ENCODE results near the gene C9orf78.

The C9orf78 gene

GRCh38 chr9:129865668-129866320 lies 30.7 kb upstream of the C9orf78 start:
- Histone ChIP-seq H3K9me3 (ENCODE audit: control insufficient read depth, low read length) (no peaks in the 10 kb centered on the region), H3K27me3 (replicated peaks; ENCODE audit: control insufficient read depth, insufficient read depth, low read length) (no peaks in the 10 kb centered on the region), H3K4me3 (ENCODE audit: low read length) (no peak overlapping the region), H3K4me1 (ENCODE audit: control insufficient read depth, insufficient read depth, low read length) (no peaks in the 10 kb centered on the region), H3K36me3 (ENCODE audit: control insufficient read depth, insufficient read depth, low read length, severe bottlenecking) (peaks cover 47% of the 10 kb centered on the region), H3K9ac (ENCODE audit: low read length) (no peak overlapping the region)
- no peak for DNase-seq (ENCODE audit: low read depth)

GRCh38 chr9:129864991-129865647 lies 30.0 kb upstream of the C9orf78 start:
- no peaks in the 10 kb centered on the region for H3K4me1 ChIP-seq (ENCODE audit: control insufficient read depth, insufficient read depth, low read length)
- peaks cover 49% of the 10 kb centered on the region for H3K36me3 ChIP-seq (ENCODE audit: control insufficient read depth, insufficient read depth, low read length, severe bottlenecking)
- H3K9me3 ChIP-seq (ENCODE audit: control insufficient read depth, low read length) = no peaks in the 10 kb centered on the region
- H3K4me3 ChIP-seq (ENCODE audit: low read length) = no peak overlapping the region
- no peak overlapping the region for H3K9ac ChIP-seq (ENCODE audit: low read length)
- DNase-seq (ENCODE audit: low read depth) = no peak
- no peaks in the 10 kb centered on the region for H3K27me3 ChIP-seq (replicated peaks; ENCODE audit: control insufficient read depth, insufficient read depth, low read length)

- no peaks in the 10 kb centered on the region for H3K9me3 ChIP-seq (ENCODE audit: control insufficient read depth, low read length)
- H3K9ac ChIP-seq (ENCODE audit: low read length) = no peak overlapping the region
- no peak for DNase-seq (ENCODE audit: low read depth)
- H3K4me1 ChIP-seq (ENCODE audit: control insufficient read depth, insufficient read depth, low read length) = no peaks in the 10 kb centered on the region
- H3K36me3 ChIP-seq (ENCODE audit: control insufficient read depth, insufficient read depth, low read length, severe bottlenecking) = peaks cover 57% of the 10 kb centered on the region
- no peak overlapping the region for H3K4me3 ChIP-seq (ENCODE audit: low read length)
- no peaks in the 10 kb centered on the region for H3K27me3 ChIP-seq (replicated peaks; ENCODE audit: control insufficient read depth, insufficient read depth, low read length)
Observed at GRCh38 chr9:129863059-129863690, 28.1 kb upstream of the C9orf78 start.

- Histone ChIP-seq H3K4me1 (ENCODE audit: control insufficient read depth, insufficient read depth, low read length) (no peaks in the 10 kb centered on the region), H3K4me3 (ENCODE audit: low read length) (no peak overlapping the region), H3K36me3 (ENCODE audit: control insufficient read depth, insufficient read depth, low read length, severe bottlenecking) (peaks cover 59% of the 10 kb centered on the region), H3K9me3 (ENCODE audit: control insufficient read depth, low read length) (no peaks in the 10 kb centered on the region), H3K27me3 (replicated peaks; ENCODE audit: control insufficient read depth, insufficient read depth, low read length) (no peaks in the 10 kb centered on the region), H3K9ac (ENCODE audit: low read length) (no peak overlapping the region)
- no peak for DNase-seq (ENCODE audit: low read depth)
Observed at GRCh38 chr9:129861447-129861827, 26.4 kb upstream of the C9orf78 start.

DNA sequence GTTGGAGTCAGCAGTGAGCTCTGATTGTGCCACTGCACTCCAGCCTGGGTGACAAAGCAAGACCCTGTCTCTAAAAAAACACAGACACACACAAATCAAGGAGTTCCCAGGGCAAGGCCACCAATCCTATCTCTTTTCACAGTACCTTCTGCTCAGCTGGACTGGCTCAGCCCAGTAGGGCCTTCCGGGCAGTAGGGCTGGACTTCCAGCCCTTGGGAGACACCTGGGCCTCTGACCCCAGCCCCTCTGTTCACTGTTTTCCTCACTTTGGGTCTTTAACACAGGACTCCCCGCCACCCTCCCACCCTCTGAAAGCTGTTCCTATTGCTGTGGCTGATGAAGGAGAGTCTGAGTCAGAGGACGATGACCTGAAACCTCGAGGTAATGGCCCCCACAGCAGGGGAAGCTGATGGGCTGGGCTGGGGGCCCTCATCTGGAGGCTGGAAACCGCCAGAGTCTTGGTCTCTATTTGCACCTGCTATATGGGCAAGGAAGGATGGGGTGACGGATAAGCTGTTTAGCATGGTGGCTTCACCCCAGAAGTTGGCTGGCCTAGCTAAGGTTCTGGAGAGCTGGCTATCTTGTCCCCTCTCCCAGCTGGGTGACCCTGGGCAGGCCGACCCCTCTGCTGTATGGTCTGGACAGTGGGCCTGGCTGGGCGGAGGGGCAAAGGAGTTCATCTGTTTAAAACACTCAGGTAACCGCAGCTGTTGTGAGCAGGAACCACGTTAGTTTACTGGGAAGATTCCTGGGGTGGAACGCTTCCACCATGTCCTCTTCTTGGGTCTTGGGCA lies 25.8 kb upstream of the C9orf78 start:
- Histone ChIP-seq H3K9ac (ENCODE audit: low read length) (no peak overlapping the region), H3K4me1 (ENCODE audit: control insufficient read depth, insufficient read depth, low read length) (no peaks in the 10 kb centered on the region), H3K27me3 (replicated peaks; ENCODE audit: control insufficient read depth, insufficient read depth, low read length) (no peaks in the 10 kb centered on the region), H3K9me3 (ENCODE audit: control insufficient read depth, low read length) (no peaks in the 10 kb centered on the region), H3K36me3 (ENCODE audit: control insufficient read depth, insufficient read depth, low read length, severe bottlenecking) (peaks cover 57% of the 10 kb centered on the region), H3K4me3 (ENCODE audit: low read length) (no peak overlapping the region)
- DNase-seq (ENCODE audit: low read depth) = no peak

GRCh38 chr9:129858167-129858962 lies 23.3 kb upstream of the C9orf78 start:
- no peak for DNase-seq (ENCODE audit: low read depth)
- peaks cover 61% of the 10 kb centered on the region for H3K36me3 ChIP-seq (ENCODE audit: control insufficient read depth, insufficient read depth, low read length, severe bottlenecking)
- no peaks in the 10 kb centered on the region for H3K9me3 ChIP-seq (ENCODE audit: control insufficient read depth, low read length)
- H3K4me3 ChIP-seq (ENCODE audit: low read length) = no peak overlapping the region
- H3K9ac ChIP-seq (ENCODE audit: low read length) = no peak overlapping the region
- H3K27me3 ChIP-seq (replicated peaks; ENCODE audit: control insufficient read depth, insufficient read depth, low read length) = no peaks in the 10 kb centered on the region
- H3K4me1 ChIP-seq (ENCODE audit: control insufficient read depth, insufficient read depth, low read length) = no peaks in the 10 kb centered on the region

DNA sequence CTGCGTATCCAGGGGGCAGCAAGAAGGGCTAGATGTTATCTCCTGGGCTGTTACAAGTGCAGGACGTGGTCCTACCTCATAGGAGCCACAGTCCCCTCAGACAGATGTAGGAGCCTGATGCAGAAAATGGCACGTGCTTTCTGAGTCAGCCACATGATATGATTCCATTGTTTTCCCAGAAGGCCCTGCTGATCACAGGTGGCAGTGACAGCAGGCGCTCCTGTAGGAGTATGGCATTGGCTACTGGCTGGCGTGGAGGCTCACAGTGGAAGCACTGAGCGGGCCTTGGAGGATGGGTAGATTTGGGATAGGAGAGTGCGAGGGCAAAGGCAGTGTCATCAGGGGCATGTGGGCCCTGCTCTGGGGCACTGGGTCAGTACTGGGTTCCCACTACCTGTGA lies 22.1 kb upstream of the C9orf78 start:
- Histone ChIP-seq H3K4me3 (ENCODE audit: low read length) (no peak overlapping the region), H3K4me1 (ENCODE audit: control insufficient read depth, insufficient read depth, low read length) (no peaks in the 10 kb centered on the region), H3K9ac (ENCODE audit: low read length) (no peak overlapping the region), H3K9me3 (ENCODE audit: control insufficient read depth, low read length) (no peaks in the 10 kb centered on the region), H3K27me3 (replicated peaks; ENCODE audit: control insufficient read depth, insufficient read depth, low read length) (no peaks in the 10 kb centered on the region), H3K36me3 (ENCODE audit: control insufficient read depth, insufficient read depth, low read length, severe bottlenecking) (peaks cover 66% of the 10 kb centered on the region)
- DNase-seq (ENCODE audit: low read depth) = no peak

DNA sequence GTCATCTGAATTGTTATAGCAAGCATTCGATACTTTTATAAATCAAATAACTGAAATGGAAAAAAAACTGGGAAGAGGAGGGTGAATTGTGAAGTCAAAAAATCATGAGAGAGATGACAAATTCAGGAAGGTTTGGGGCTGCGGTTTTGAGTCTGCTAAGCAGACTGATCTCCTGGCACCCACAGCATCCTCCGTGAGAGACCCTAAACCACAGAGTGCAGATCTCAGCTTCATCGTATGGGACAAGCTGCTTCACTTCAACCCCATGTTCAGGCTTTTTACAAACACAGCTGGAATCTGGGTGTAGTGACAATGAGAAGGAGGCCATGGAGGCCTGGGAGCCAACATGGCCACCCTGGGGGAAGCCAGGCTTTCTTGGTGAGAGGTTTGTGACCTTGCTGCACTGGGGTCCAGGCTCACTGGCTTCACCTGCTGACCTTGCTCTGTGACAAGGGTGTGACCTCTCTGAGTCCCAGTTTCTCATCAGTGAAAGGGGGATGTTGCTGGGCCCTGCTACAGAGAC lies 19.6 kb upstream of the C9orf78 start:
- Histone ChIP-seq H3K36me3 (ENCODE audit: control insufficient read depth, insufficient read depth, low read length, severe bottlenecking) (peaks cover 68% of the 10 kb centered on the region), H3K4me1 (ENCODE audit: control insufficient read depth, insufficient read depth, low read length) (no peaks in the 10 kb centered on the region), H3K9ac (ENCODE audit: low read length) (no peak overlapping the region), H3K27me3 (replicated peaks; ENCODE audit: control insufficient read depth, insufficient read depth, low read length) (no peaks in the 10 kb centered on the region), H3K9me3 (ENCODE audit: control insufficient read depth, low read length) (no peaks in the 10 kb centered on the region), H3K4me3 (ENCODE audit: low read length) (no peak overlapping the region)
- DNase-seq (ENCODE audit: low read depth) = no peak

DNA sequence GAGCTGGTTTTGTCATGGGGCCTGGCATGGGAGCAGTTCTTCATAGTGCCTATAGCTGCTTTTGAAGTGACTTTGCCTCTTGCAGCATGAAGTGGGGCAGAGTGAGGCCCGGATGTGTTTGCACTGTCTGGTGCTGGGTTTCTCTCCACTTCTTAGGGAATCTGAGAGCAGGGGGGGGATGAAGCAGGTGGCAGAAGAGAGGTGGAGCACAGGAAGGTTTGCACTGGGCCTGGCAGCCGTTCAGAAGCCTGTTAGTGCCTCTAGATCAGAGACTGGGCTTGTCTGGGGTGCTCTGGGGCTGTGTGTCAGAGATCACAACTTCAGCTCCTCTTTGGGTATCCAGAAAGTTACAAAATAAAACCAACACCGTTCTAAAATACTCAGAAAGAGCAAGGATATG lies 18.5 kb upstream of the C9orf78 start:
- Histone ChIP-seq H3K4me1 (ENCODE audit: control insufficient read depth, insufficient read depth, low read length) (no peaks in the 10 kb centered on the region), H3K9me3 (ENCODE audit: control insufficient read depth, low read length) (no peaks in the 10 kb centered on the region), H3K36me3 (ENCODE audit: control insufficient read depth, insufficient read depth, low read length, severe bottlenecking) (peaks cover 65% of the 10 kb centered on the region), H3K4me3 (ENCODE audit: low read length) (no peak overlapping the region), H3K9ac (ENCODE audit: low read length) (no peak overlapping the region), H3K27me3 (replicated peaks; ENCODE audit: control insufficient read depth, insufficient read depth, low read length) (no peaks in the 10 kb centered on the region)
- no peak for DNase-seq (ENCODE audit: low read depth)

DNA sequence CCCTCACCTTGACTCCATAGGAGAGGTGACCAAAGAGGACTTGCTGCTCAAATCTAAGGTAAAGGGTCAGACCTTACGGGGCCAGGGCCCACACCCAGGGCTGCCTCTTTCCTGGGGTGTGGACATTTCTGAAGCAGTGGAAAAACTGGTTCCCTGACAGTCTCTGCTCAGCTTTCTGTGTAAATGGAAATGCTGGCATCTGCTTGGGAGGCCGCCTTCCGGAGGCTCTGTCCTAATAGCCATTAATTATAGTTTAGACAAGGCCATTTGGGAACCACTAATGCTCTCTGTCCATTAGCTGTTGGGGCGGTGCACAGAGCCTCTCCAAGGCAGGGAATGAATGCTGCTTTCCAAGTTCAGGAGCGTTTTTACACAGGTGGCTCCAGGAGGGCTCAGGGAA lies 17.5 kb upstream of the C9orf78 start:
- H3K36me3 ChIP-seq (ENCODE audit: control insufficient read depth, insufficient read depth, low read length, severe bottlenecking) = peaks cover 55% of the 10 kb centered on the region
- H3K27me3 ChIP-seq (replicated peaks; ENCODE audit: control insufficient read depth, insufficient read depth, low read length) = no peaks in the 10 kb centered on the region
- no peak for DNase-seq (ENCODE audit: low read depth)
- no peak overlapping the region for H3K9ac ChIP-seq (ENCODE audit: low read length)
- H3K4me1 ChIP-seq (ENCODE audit: control insufficient read depth, insufficient read depth, low read length) = no peaks in the 10 kb centered on the region
- no peak overlapping the region for H3K4me3 ChIP-seq (ENCODE audit: low read length)
- H3K9me3 ChIP-seq (ENCODE audit: control insufficient read depth, low read length) = no peaks in the 10 kb centered on the region

Measured in adipocyte (in vitro differentiated cells).